ENCODE data around the gene NPTN.

The NPTN gene

GRCh38 chr15:73541479-73541878 lies 91.7 kb downstream of the NPTN start:
- Mint-ChIP-seq H3K4me1 (ENCODE audit: low read depth) (no peaks in the 10 kb centered on the region), H3K9me3 (no peaks in the 10 kb centered on the region), H3K36me3 (ENCODE audit: low read depth) (no peaks in the 10 kb centered on the region), H3K27ac (no peak overlapping the region), H3K27me3 (no peaks in the 10 kb centered on the region), H3K4me3 (no peak overlapping the region)

- Mint-ChIP-seq H3K4me1 (ENCODE audit: low read depth) (no peaks in the 10 kb centered on the region), H3K9me3 (no peaks in the 10 kb centered on the region), H3K36me3 (ENCODE audit: low read depth) (no peaks in the 10 kb centered on the region), H3K27me3 (no peaks in the 10 kb centered on the region), H3K27ac (no peak overlapping the region), H3K4me3 (no peak overlapping the region)
Observed at GRCh38 chr15:73540161-73540560, 93.0 kb downstream of the NPTN start.

GRCh38 chr15:73539212-73540128 lies 93.7 kb downstream of the NPTN start:
- no peak overlapping the region for H3K4me3 Mint-ChIP-seq
- no peaks in the 10 kb centered on the region for H3K9me3 Mint-ChIP-seq
- no peak overlapping the region for H3K27ac Mint-ChIP-seq
- H3K4me1 Mint-ChIP-seq (ENCODE audit: low read depth), result no peaks in the 10 kb centered on the region
- no peaks in the 10 kb centered on the region for H3K36me3 Mint-ChIP-seq (ENCODE audit: low read depth)
- H3K27me3 Mint-ChIP-seq, result no peaks in the 10 kb centered on the region

- Mint-ChIP-seq H3K4me3 (no peak overlapping the region), H3K9me3 (no peaks in the 10 kb centered on the region), H3K27me3 (no peaks in the 10 kb centered on the region), H3K4me1 (ENCODE audit: low read depth) (no peaks in the 10 kb centered on the region), H3K27ac (no peak overlapping the region), H3K36me3 (ENCODE audit: low read depth) (no peaks in the 10 kb centered on the region)
Observed at GRCh38 chr15:73538563-73539211, 94.5 kb downstream of the NPTN start.

DNA sequence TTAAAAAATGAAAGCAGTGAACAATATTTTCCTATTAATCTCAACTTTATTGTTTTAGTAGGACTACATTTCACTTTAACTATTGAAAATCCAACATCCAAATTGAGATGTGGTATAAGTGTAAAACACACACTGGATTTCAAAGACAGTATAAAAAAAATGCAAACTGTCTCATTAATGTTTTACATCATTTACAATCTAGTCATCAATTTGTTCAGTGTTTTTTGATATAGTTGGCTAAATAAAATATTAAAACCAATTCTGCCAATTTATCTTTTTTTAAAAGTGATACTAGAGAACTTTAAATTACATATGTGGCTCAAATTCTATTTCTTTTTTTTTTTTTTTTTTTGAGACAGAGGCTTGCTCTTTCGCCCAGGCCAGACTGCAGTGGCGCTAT lies 95.1 kb downstream of the NPTN start:
- H3K9me3 Mint-ChIP-seq, result no peaks in the 10 kb centered on the region
- H3K27me3 Mint-ChIP-seq, result no peaks in the 10 kb centered on the region
- no peaks in the 10 kb centered on the region for H3K4me1 Mint-ChIP-seq (ENCODE audit: low read depth)
- H3K27ac Mint-ChIP-seq, result no peak overlapping the region
- H3K4me3 Mint-ChIP-seq, result no peak overlapping the region
- H3K36me3 Mint-ChIP-seq (ENCODE audit: low read depth), result no peaks in the 10 kb centered on the region

DNA sequence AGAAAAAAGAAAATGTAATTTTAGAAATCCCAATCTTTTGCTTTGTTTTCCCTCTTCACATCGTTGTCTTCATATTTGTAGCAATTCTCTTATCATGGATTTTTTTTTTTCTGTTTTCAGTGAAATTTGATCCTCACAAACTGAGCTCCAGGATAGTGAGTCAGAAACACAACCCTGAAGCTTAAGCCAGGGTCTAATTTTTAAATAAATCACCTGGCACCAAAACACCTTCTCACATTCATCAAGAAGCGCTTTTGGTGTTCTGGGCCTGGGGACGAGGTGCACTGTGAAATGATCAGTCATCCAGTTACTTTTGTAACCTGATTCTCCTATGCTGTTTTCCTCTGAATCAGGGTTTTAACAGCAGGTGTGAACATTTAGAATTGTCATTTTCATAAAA lies 102.5 kb downstream of the NPTN start:
- Mint-ChIP-seq H3K4me3 (no peak overlapping the region), H3K27me3 (no peaks in the 10 kb centered on the region), H3K36me3 (ENCODE audit: low read depth) (no peaks in the 10 kb centered on the region), H3K9me3 (no peaks in the 10 kb centered on the region), H3K27ac (no peak overlapping the region), H3K4me1 (ENCODE audit: low read depth) (no peaks in the 10 kb centered on the region)

DNA sequence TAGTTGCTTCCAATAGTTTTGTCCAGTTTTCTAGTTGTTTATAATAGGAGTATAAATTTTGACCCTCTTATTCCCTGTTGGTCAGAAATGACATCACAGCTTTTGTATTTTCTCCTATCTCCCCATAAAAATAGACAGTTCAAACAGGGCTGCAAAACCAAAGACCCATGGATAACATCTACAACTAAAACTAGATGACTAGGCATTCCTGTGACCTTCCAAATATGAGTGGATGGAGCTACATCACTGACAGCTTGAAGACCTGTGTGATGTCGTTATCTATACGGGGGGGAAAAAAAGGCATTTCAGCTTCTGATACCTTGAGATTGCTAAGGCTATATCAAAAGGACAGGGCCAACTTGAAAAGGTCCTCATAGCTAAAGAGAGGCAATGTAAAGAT lies 105.6 kb downstream of the NPTN start:
- Mint-ChIP-seq H3K36me3 (ENCODE audit: low read depth) (no peaks in the 10 kb centered on the region), H3K4me1 (ENCODE audit: low read depth) (no peaks in the 10 kb centered on the region), H3K27me3 (no peaks in the 10 kb centered on the region), H3K27ac (no peak overlapping the region), H3K4me3 (no peak overlapping the region), H3K9me3 (no peaks in the 10 kb centered on the region)

DNA sequence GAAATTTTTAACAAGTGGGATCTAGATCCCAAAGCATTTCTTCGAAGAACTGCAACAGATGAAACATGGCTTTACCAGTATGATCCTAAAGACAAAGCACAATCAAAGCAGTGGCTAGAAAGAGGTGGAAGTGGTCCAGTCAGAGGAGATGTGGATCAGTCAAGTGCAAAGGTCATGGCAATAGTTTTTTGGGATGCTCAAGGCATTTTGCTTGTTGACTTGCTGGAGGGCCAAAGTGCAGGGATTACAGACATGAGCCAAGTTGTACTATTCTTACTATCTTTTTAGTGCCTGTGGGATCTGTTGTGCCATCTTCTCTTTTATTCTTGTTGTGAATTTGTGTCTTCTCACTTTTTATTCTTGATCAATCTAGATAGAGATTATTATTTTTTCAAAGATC lies 108.3 kb downstream of the NPTN start:
- Mint-ChIP-seq H3K36me3 (ENCODE audit: low read depth) (no peaks in the 10 kb centered on the region), H3K27ac (no peak overlapping the region), H3K27me3 (peaks cover 4% of the 10 kb centered on the region), H3K4me3 (no peak overlapping the region), H3K9me3 (no peaks in the 10 kb centered on the region), H3K4me1 (ENCODE audit: low read depth) (no peaks in the 10 kb centered on the region)

GRCh38 chr15:73522011-73522410 lies 111.2 kb downstream of the NPTN start:
- no peak overlapping the region for H3K27ac Mint-ChIP-seq
- peaks cover 4% of the 10 kb centered on the region for H3K27me3 Mint-ChIP-seq
- no peak overlapping the region for H3K4me3 Mint-ChIP-seq
- no peaks in the 10 kb centered on the region for H3K36me3 Mint-ChIP-seq (ENCODE audit: low read depth)
- H3K4me1 Mint-ChIP-seq (ENCODE audit: low read depth), result peaks cover 3% of the 10 kb centered on the region
- H3K9me3 Mint-ChIP-seq, result no peaks in the 10 kb centered on the region

DNA sequence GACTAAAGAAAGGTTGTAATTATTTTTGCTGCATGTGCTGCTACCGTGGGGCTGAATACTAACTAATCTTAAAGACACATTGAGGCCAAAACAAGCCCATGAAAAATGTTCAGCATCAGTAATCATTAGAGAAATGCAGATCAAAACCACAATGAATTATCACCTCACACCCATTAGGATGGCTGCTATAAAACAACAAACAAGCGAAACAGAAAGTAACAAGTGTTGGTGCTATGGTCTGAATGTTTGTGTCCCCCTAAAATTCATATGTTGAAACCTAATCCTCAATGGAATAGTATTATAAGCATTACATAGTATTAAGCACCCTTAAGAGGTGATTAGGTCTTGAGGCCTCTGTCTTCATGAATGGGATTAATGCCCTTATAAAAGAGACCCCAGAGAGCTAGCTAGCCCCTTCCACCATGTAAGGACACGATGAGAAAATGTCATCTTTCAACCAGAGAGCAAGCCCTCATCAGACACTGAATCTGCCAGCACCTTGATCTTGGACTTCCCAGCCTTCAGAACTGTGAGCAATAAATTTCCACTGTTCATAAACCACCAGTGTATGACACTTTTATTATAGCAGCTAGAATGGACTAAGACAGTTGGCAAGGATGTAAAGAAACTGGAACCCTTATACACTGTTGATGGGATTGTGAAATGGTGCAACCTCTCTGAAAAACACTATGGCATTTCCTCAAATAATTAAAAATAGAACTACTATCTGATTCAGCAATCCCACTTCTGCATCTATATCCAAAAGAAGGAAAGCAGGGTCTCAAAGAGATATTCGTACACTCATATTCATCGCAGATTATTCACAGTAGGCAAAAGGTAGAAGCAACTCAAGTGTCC lies 114.1 kb downstream of the NPTN start:
- Mint-ChIP-seq H3K4me3 (no peak overlapping the region), H3K4me1 (ENCODE audit: low read depth) (peaks cover 3% of the 10 kb centered on the region), H3K27ac (no peak overlapping the region), H3K36me3 (ENCODE audit: low read depth) (no peaks in the 10 kb centered on the region), H3K9me3 (no peaks in the 10 kb centered on the region), H3K27me3 (peaks cover 4% of the 10 kb centered on the region)

DNA sequence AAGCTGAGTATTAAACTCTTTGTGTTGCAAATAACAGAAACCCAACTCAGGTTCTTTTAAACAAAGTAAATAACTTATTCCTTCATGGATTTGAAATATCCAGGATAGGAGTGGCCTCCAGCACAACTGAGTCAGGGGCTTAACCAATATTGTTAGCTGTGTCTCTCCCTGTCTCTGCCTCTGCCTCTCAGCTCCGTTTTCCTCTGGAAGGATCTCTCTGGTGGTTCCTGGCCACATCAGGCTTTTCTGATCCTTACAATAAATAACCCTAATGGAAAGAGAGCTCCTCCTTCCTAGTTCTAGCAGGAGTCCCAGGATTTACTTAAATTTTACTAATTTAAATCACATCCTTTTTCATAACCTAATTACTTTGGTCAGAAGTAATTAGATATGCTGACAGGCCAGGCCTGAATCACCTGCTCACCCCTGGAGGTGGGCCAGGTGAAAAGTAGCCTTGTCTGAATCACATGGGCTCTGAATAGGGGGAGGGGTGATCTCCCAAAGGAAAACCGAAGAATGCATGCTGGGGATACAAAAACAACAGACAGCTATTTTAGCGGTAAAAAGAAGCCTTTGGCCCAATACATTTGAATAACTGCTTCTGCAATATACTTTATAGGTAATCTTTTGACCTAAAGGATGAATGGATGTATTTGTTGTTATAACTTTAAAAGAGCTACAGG lies 114.9 kb downstream of the NPTN start:
- Mint-ChIP-seq H3K27ac (no peak overlapping the region), H3K9me3 (no peaks in the 10 kb centered on the region), H3K27me3 (peaks cover 4% of the 10 kb centered on the region), H3K4me1 (ENCODE audit: low read depth) (peaks cover 3% of the 10 kb centered on the region), H3K36me3 (ENCODE audit: low read depth) (no peaks in the 10 kb centered on the region), H3K4me3 (no peak overlapping the region)

DNA sequence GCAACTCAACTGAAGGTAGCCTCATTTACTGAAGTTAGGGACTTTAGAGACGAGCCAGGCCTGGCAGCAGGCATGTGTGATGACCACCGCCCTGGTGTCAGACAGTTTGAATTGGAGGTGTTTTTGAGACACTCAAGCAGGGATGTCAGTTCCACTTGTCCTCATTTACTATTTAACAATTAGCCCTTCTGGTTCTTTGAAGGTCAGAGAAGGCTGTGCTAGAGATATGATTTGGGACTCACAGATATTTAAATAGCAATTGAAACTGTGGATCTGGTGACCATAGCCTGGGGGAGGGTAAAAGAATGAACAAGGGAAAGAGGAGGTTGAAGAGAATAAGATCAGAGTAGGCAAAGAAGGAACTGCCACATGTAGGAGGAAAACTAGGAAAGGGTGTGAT lies 115.6 kb downstream of the NPTN start:
- no peaks in the 10 kb centered on the region for H3K9me3 Mint-ChIP-seq
- H3K4me3 Mint-ChIP-seq, result no peak overlapping the region
- peaks cover 4% of the 10 kb centered on the region for H3K27me3 Mint-ChIP-seq
- peaks cover 3% of the 10 kb centered on the region for H3K4me1 Mint-ChIP-seq (ENCODE audit: low read depth)
- H3K27ac Mint-ChIP-seq, result no peak overlapping the region
- no peaks in the 10 kb centered on the region for H3K36me3 Mint-ChIP-seq (ENCODE audit: low read depth)

- H3K27ac Mint-ChIP-seq, result no peak overlapping the region
- H3K4me3 Mint-ChIP-seq, result no peak overlapping the region
- H3K4me1 Mint-ChIP-seq (ENCODE audit: low read depth), result peaks cover 3% of the 10 kb centered on the region
- H3K9me3 Mint-ChIP-seq, result no peaks in the 10 kb centered on the region
- H3K36me3 Mint-ChIP-seq (ENCODE audit: low read depth), result no peaks in the 10 kb centered on the region
- no peaks in the 10 kb centered on the region for H3K27me3 Mint-ChIP-seq
Observed at GRCh38 chr15:73515527-73515926, 117.7 kb downstream of the NPTN start.

Data from stimulated activated naive CD8-positive, alpha-beta T cell treated with anti-CD3 and anti-CD28 coated beads, Interleukin-15, Interleukin-2, amounts not matched to agents 100 ng/mL and 50 ng/mL, for 24 hours (primary cell).